Hepatocyte (in vitro differentiated cells): ENCODE results near the gene ACRBP. TPM values are rescaled to one million over a fixed set of nuclear protein-coding genes. Genes with fewer than 3 reads are reported as not detected.
A peak's percentile ranks its signal among the peaks of the same experiment; 100 is the strongest.

Experiments
- DNase-seq: peaks from one replicate; pipeline ENCODE4 v3.0.0-alpha.2; 2016; ENCODE audit warnings: low spot score
- H2AFZ ChIP-seq: fragments of 200-600 bp; sonication (generic); 2 replicates; pipeline ENCODE4 v1.6.0; 2016; ENCODE audit warnings: antibody characterized with exemption, mild to moderate bottlenecking
- H3K27ac ChIP-seq: fragments of 200-600 bp; sonication (generic); 2 replicates; pipeline ENCODE4 v1.5.1; 2016; ENCODE audit warnings: mild to moderate bottlenecking
- H3K27me3 ChIP-seq: fragments of 200-600 bp; sonication (generic); 2 replicates; pipeline ENCODE4 v1.6.1; 2016
- H3K36me3 ChIP-seq: fragments of 200-600 bp; sonication (generic); replicated peaks from 2 replicates; pipeline ENCODE4 v1.5.1; 2016; ENCODE audit warnings: low read depth; ENCODE audit not compliant: insufficient read depth
- H3K4me1 ChIP-seq: fragments of 200-600 bp; sonication (generic); 2 replicates; pipeline ENCODE4 v1.5.1; 2016; ENCODE audit warnings: mild to moderate bottlenecking, moderate library complexity; ENCODE audit not compliant: insufficient read depth
- H3K4me2 ChIP-seq: fragments of 200-600 bp; sonication (generic); 2 replicates; pipeline ENCODE4 v1.6.0; 2016
- H3K4me3 ChIP-seq: fragments of 200-600 bp; sonication (generic); 2 replicates; pipeline ENCODE4 v1.5.1; 2016; ENCODE audit warnings: mild to moderate bottlenecking
- H3K79me2 ChIP-seq: fragments of 200-600 bp; sonication (generic); 2 replicates; pipeline ENCODE4 v1.6.0; 2017; ENCODE audit warnings: mild to moderate bottlenecking
- H3K9me2 ChIP-seq: fragments of 200-600 bp; sonication (generic); replicated peaks from 2 replicates; pipeline ENCODE4 v1.6.0; 2017; ENCODE audit warnings: mild to moderate bottlenecking; ENCODE audit not compliant: insufficient read depth
- H3K9me3 ChIP-seq: fragments of 200-600 bp; sonication (generic); 2 replicates; pipeline ENCODE4 v1.5.1; 2016; ENCODE audit warnings: low read depth, mild to moderate bottlenecking
- H4K20me1 ChIP-seq: fragments of 200-600 bp; sonication (generic); 2 replicates; pipeline ENCODE4 v1.6.0; 2016; ENCODE audit warnings: mild to moderate bottlenecking; ENCODE audit not compliant: insufficient read depth, poor library complexity, severe bottlenecking
- CTCF ChIP-seq: fragments of 200-600 bp; sonication (generic); IDR thresholded peaks from 2 replicates; pipeline ENCODE4 v1.5.1; 2016; ENCODE audit warnings: antibody characterized with exemption, mild to moderate bottlenecking; ENCODE audit not compliant: poor library complexity
- EZH2 ChIP-seq: fragments of 200-600 bp; sonication (generic); IDR thresholded peaks from 2 replicates; pipeline ENCODE4 v1.6.1; 2016; ENCODE audit warnings: antibody characterized with exemption, mild to moderate bottlenecking, borderline replicate concordance
- EZH2phosphoT487 ChIP-seq: fragments of 200-600 bp; sonication (generic); IDR thresholded peaks from one replicate; pipeline ENCODE4 v1.6.1; 2018; ENCODE audit warnings: antibody characterized with exemption, mild to moderate bottlenecking, low read depth, moderate library complexity; ENCODE audit not compliant: unreplicated experiment, severe bottlenecking
- WGBS: methylation state at CpG from one replicate; pipeline ENCODE4 v1.1.6; 2016; ENCODE audit warnings: low lambda C conversion rate; ENCODE audit errors: missing lambda C conversion rate; 5-methylcytosine and 5-hydroxymethylcytosine counted together
- polyA plus RNA-seq: library from polyadenylated mRNA; unstranded; fragments of >200 nt; fragmentation: Nextera tagmentation; extraction: Ambion mirVana; gene quantifications from 2 replicates; pipeline ENCODE4 v1.2.1, GENCODE V29; 2016
- total RNA-seq: library from RNA; depleted of rRNA; stranded (reverse); fragments of >200 nt; gene quantifications from 2 replicates; pipeline ENCODE4 v1.2.3, GENCODE V29; 2014

ACRBP gene
- total and polyA plus RNA-seq, 2 experiments from 2014 or later: 0.20 to 0.62 TPM

GRCh38 chr12:6605421-6606330 lies 41.6 kb downstream of the ACRBP start:
- 11% methylated on average over 18 of the region's 18 CpGs for WGBS
- Histone ChIP-seq H3K4me1 (peaks cover 29% of the 10 kb centered on the region), H3K27ac (peak overlapping the region; percentile 99), H4K20me1 (peaks cover 44% of the 10 kb centered on the region), H3K9me3 (no peaks in the 10 kb centered on the region), H3K36me3 (no peaks in the 10 kb centered on the region), H2AFZ (no peak overlapping the region), H3K4me2 (peak overlapping the region; percentile 92), H3K4me3 (peak overlapping the region; percentile 92), H3K79me2 (peaks cover 62% of the 10 kb centered on the region), H3K27me3 (no peaks in the 10 kb centered on the region), H3K9me2 (no peaks in the 10 kb centered on the region)
- DNase-seq: no peak
- TF ChIP-seq CTCF: peak; percentile 3
- TF ChIP-seq EZH2phosphoT487: no peak

GRCh38 chr12:6604259-6605029 lies 42.8 kb downstream of the ACRBP start:
- H3K4me3 ChIP-seq: peak overlapping the region; percentile 92
- no peak overlapping the region for H2AFZ ChIP-seq
- peaks cover 29% of the 10 kb centered on the region for H3K4me1 ChIP-seq
- no peaks in the 10 kb centered on the region for H3K36me3 ChIP-seq
- H4K20me1 ChIP-seq: peaks cover 44% of the 10 kb centered on the region
- H3K9me2 ChIP-seq: no peaks in the 10 kb centered on the region
- no peaks in the 10 kb centered on the region for H3K27me3 ChIP-seq
- peak overlapping the region; percentile 92 for H3K4me2 ChIP-seq
- no peaks in the 10 kb centered on the region for H3K9me3 ChIP-seq
- TF ChIP-seq EZH2 (no peak), EZH2phosphoT487 (no peak), CTCF (no peak)
- no peak for DNase-seq
- peak overlapping the region; percentile 50 for H3K27ac ChIP-seq
- peaks cover 74% of the 10 kb centered on the region for H3K79me2 ChIP-seq
- WGBS: 70% methylated on average over 6 of the region's 6 CpGs

- Histone ChIP-seq H3K4me3 (no peak overlapping the region), H3K36me3 (no peaks in the 10 kb centered on the region)
These were observed 44.1 kb downstream of the ACRBP start for GRCh38 chr12:6603095-6603567.

More at GRCh38 chr12:6603095-6603567, 44.1 kb downstream of the ACRBP start:
- Histone ChIP-seq H3K4me2 (peak overlapping the region; percentile 92), H3K9me2 (no peaks in the 10 kb centered on the region), H3K4me1 (peaks cover 29% of the 10 kb centered on the region), H3K79me2 (peaks cover 82% of the 10 kb centered on the region), H2AFZ (no peak overlapping the region), H4K20me1 (peaks cover 44% of the 10 kb centered on the region), H3K9me3 (no peaks in the 10 kb centered on the region), H3K27ac (peak overlapping the region; percentile 23), H3K27me3 (no peaks in the 10 kb centered on the region)
- TF ChIP-seq EZH2: no peak
- no peak for TF ChIP-seq EZH2phosphoT487
- no peak for TF ChIP-seq CTCF
- DNase-seq: no peak
- 62% methylated on average over 4 of the region's 6 CpGs for WGBS
